Fibroblast of skin of abdomen (primary cell): ENCODE data around the gene VPS52. TPM values are rescaled to one million over a fixed set of nuclear protein-coding genes. Genes with fewer than 3 reads are reported as not detected.
A peak's percentile ranks its signal among the peaks of the same experiment; 100 is the strongest.

Source experiments
- DNase-seq: peaks from one replicate; pipeline ENCODE4 v3.0.0-alpha.2; 2013
- polyA plus RNA-seq, 2 experiments: library from polyadenylated mRNA; unstranded; fragments of 120-200 nt; gene quantifications; one replicate each; pipeline ENCODE4 v1.2.1, GENCODE V29; 2013; ENCODE audit not compliant: insufficient read length in 2 of 2

VPS52 gene
- polyA plus RNA-seq (2013, experiment 1 of 2; ENCODE audit: insufficient read length), result 34.3 TPM
- polyA plus RNA-seq (2013, experiment 2 of 2; ENCODE audit: insufficient read length), result 37.0 TPM

GRCh38 chr6:33271468-33272274, at the start of gene VPS52, which contains the start of gene RPS18:
Gene VPS52 (minus strand): TSS chr6:33271876. CDS start chr6:33271675, 201 bp downstream.
Gene RPS18 (plus strand): TSS chr6:33272075. CDS start chr6:33272120, 45 bp downstream.
- DNase-seq, result peak; percentile 99

GRCh38 chr6:33321227-33321626, 49.6 kb upstream of the VPS52 start:
- no peak for DNase-seq

GRCh38 chr6:33320315-33321181, 48.9 kb upstream of the VPS52 start:
- DNase-seq, result peak; percentile 78

GRCh38 chr6:33319939-33320314, 48.3 kb upstream of the VPS52 start:
- DNase-seq, result no peak

GRCh38 chr6:33318426-33319073, 46.9 kb upstream of the VPS52 start:
- DNase-seq, result no peak

- peak; percentile 99 for DNase-seq
Measured at GRCh38 chr6:33317669-33318425, 46.2 kb upstream of the VPS52 start, which contains the start of gene ZBTB22. Gene ZBTB22 (minus strand): TSS chr6:33317744. CDS start chr6:33316916, 828 bp downstream.

GRCh38 chr6:33317419-33317668, 45.7 kb upstream of the VPS52 start:
- DNase-seq, result no peak

- DNase-seq, result no peak
Measured at GRCh38 chr6:33316603-33317418, 45.1 kb upstream of the VPS52 start.

- DNase-seq, result no peak
Measured at GRCh38 chr6:33315793-33316602, 44.3 kb upstream of the VPS52 start.

GRCh38 chr6:33314943-33315792, 43.5 kb upstream of the VPS52 start:
- no peak for DNase-seq

GRCh38 chr6:33314515-33314942, 42.9 kb upstream of the VPS52 start:
- peak; percentile 77 for DNase-seq

- peak; percentile 55 for DNase-seq
Measured at GRCh38 chr6:33313709-33314514, 42.2 kb upstream of the VPS52 start, which contains the start of gene TAPBP. Gene TAPBP (minus strand): TSS chr6:33314078. CDS start chr6:33314041, 37 bp downstream.

GRCh38 chr6:33313105-33313708, 41.5 kb upstream of the VPS52 start:
- peak; percentile 11 for DNase-seq

GRCh38 chr6:33312361-33313104, 40.9 kb upstream of the VPS52 start:
- DNase-seq, result peak; percentile 48

- no peak for DNase-seq
Measured at GRCh38 chr6:33306356-33306755, 34.7 kb upstream of the VPS52 start.

- DNase-seq, result no peak
Measured at GRCh38 chr6:33305052-33305451, 33.4 kb upstream of the VPS52 start.

GRCh38 chr6:33304216-33304615, 32.5 kb upstream of the VPS52 start:
- DNase-seq, result no peak
